Tibial artery (tissue), 4 donors: Measurements from ENCODE around the gene YBX2.

Source experiments
- DNase-seq, 2 donors: peaks; one replicate each; pipeline ENCODE4 v3.0.0-alpha.2; 2019
- H3K27ac ChIP-seq, 2 donors: fragments of 200-600 bp; sonication (generic) in 1 of 2; 1 replicate in 1 of 2; 2 replicates in 1 of 2; pipeline ENCODE4 v1.5.1; 2018 to 2019; ENCODE audit warnings: mild to moderate bottlenecking in 1 of 2
- H3K27me3 ChIP-seq, 2 donors: fragments of 200-600 bp; sonication (generic) in 1 of 2; one replicate each; pipeline versions ENCODE4 v1.5.1 to v1.6.0; 2016 to 2019
- H3K36me3 ChIP-seq, 3 donors: fragments of 200-600 bp; sonication (generic) in 2 of 3; one replicate each; pipeline ENCODE4 v1.5.1; 2016 to 2019; ENCODE audit warnings: mild to moderate bottlenecking in 2 of 3
- H3K4me1 ChIP-seq, 4 donors: fragments of 200-600 bp; sonication (generic) in 2 of 4; 1 replicate in 3 of 4; 2 replicates in 1 of 4; pipeline ENCODE4 v1.5.1; 2016 to 2019
- H3K4me3 ChIP-seq, 2 donors: fragments of 200-600 bp; sonication (generic) in 1 of 2; 1 replicate in 1 of 2; 2 replicates in 1 of 2; pipeline ENCODE4 v1.5.1; 2018 to 2019; ENCODE audit warnings: mild to moderate bottlenecking in 2 of 2
- H3K9me3 ChIP-seq, 3 donors: fragments of 200-600 bp; sonication (generic) in 1 of 3; one replicate each; pipeline ENCODE4 v1.5.1; 2016 to 2019
- CTCF ChIP-seq, 2 experiments: fragments of 200-600 bp in 1 of 2; fragments of 450-650 bp in 1 of 2; IDR thresholded peaks; one replicate each; pipeline ENCODE4 v1.5.1; 2017 to 2019; ENCODE audit warnings: antibody characterized with exemption in 2 of 2, mild to moderate bottlenecking in 1 of 2, moderate library complexity in 1 of 2
- intact Hi-C: fragments of 100-400 bp; cut with DNase I; formaldehyde crosslinking; loops from one replicate; pipeline ENCODE4 v1.15.0; 2023; ENCODE audit warnings: low total_unique reads

The YBX2 gene

GRCh38 chr17:7329997-7330637, 35.7 kb upstream of the YBX2 start:
- Histone ChIP-seq H3K9me3 (no peaks in the 10 kb centered on the region), H3K27ac (peak overlapping the region; percentile 92), H3K36me3 (peaks cover 0 to 27% (median 8%) of the 10 kb centered on the region in 3 donors), H3K4me3 (peak overlapping the region; percentile 58 to 62), H3K4me1 (peaks cover 0 to 23% (median 16%) of the 10 kb centered on the region in 4 donors), H3K27me3 (peaks cover 0 to 24% of the 10 kb centered on the region in 2 donors)
- TF ChIP-seq CTCF (IDR thresholded peaks at IDR 0.05): no peak
- DNase-seq: peak; percentile 79 to 89
- intact Hi-C loops: no loop called here

DNA sequence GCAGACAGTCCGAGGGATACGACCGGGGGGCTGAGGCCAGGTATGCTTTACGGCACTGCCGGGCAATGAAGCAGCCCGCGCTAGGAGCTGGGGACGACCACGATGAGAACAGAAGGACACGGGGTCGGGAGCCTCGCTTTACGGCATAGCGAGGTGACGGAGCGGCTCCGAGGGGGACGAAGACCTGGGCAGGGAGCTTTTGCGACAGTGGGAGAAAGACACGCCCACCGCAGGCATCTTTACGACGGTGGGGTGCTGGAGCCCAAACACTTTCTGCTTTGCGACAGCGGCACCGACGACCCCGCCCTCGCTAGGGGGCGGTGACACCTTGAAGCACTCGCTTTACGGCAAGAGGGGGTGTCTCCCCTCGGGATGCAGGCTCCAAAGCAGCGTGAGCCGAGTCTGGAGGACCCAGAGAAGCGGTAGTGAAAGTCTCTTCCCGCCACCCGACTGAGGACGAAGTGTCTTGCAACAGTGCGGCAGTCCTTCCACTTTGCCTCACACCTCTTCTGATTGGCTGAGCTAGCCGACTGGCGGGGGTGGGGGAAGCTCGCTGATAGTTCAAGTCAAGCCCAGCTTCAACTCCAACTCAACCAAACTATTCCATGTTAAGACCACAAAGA, 35.0 kb upstream of the YBX2 start:
- H3K36me3 ChIP-seq: peaks cover 0 to 34% (median 14%) of the 10 kb centered on the region in 3 donors
- peak overlapping the region; percentile 92 for H3K27ac ChIP-seq
- peak; percentile 99 for DNase-seq
- peak overlapping the region; percentile 58 to 62 for H3K4me3 ChIP-seq
- intact Hi-C loops: no loop called here
- H3K4me1 ChIP-seq: peaks cover 0 to 23% (median 16%) of the 10 kb centered on the region in 4 donors
- no peak for TF ChIP-seq CTCF (IDR thresholded peaks at IDR 0.05)
- H3K9me3 ChIP-seq: no peaks in the 10 kb centered on the region
- peaks cover 0 to 17% of the 10 kb centered on the region in 2 donors for H3K27me3 ChIP-seq

DNA sequence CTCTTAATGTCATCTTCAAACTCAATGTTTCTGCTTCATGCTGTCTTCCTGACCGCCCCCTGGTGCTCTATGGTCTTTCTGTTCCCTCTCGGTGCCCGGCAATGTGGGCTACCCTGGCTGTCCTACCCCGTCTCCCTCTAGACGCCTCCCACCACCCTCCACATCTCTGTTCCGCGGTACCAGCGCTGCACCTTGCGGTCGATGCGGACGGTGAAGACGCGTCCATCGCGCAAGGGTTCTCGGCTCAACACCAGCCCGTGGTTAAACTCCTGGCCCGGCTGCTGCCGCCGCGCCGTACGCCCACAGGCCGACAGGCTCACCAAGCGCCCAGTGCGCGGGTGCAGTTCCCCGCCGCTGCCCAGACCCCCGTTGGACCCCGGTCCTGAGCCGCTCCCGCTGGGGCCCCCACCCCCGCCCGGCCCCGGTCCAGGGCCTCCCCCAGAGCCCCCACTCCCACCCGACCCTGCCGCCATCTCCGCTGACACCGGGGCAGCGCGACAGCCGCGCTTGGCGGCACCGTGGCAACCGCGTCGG, 34.5 kb upstream of the YBX2 start, which contains the start of gene NEURL4:
Gene NEURL4 (minus strand): TSS at position 496 of the 534 bp plus-strand sequence. CDS start 23 bp downstream, at position 473.
- Histone ChIP-seq H3K36me3 (peaks cover 2 to 39% (median 18%) of the 10 kb centered on the region in 3 donors), H3K27me3 (peaks cover 0 to 12% of the 10 kb centered on the region in 2 donors), H3K27ac (peak within 1 kb of the TSS; percentile 92), H3K4me3 (peak within 1 kb of the TSS; percentile 58 to 62), H3K9me3 (no peaks in the 10 kb centered on the region), H3K4me1 (peaks cover 0 to 23% (median 16%) of the 10 kb centered on the region in 4 donors)
- intact Hi-C loops: no loop called here
- peak in 1 of 2 donors; percentile 79 for DNase-seq
- TF ChIP-seq CTCF (IDR thresholded peaks at IDR 0.05): no peak

- no peak for TF ChIP-seq CTCF (IDR thresholded peaks at IDR 0.05)
- peak overlapping the region; percentile 92 for H3K27ac ChIP-seq
These were observed 33.6 kb upstream of the YBX2 start for GRCh38 chr17:7328009-7328408.

DNA sequence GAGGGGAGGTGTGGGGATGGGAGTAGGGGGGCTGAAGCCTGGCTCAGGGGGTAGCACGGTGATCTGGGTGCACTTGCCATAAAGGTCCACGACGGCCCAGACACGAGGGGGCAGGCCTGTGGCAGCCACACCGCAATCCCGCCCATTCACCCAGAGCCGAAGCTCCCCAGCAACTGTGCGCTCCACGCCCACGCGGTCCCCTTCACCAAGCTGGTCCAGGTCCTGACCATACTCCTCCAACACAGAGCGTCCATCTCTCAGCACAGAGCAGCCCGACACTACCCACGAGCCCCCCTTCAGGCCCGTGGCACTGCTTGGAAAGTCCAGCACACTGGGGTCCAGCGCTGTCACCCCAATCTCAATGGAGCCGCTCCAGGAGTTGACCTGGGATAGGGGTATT, 33.1 kb upstream of the YBX2 start:
- TF ChIP-seq CTCF (IDR thresholded peaks at IDR 0.05): no peak
- intact Hi-C loops: no loop called here
- Histone ChIP-seq H3K27ac (no peak overlapping the region), H3K27me3 (peaks cover 0 to 3% of the 10 kb centered on the region in 2 donors), H3K4me1 (peaks cover 0 to 23% (median 16%) of the 10 kb centered on the region in 4 donors), H3K36me3 (peaks cover 16 to 53% (median 32%) of the 10 kb centered on the region in 3 donors), H3K9me3 (no peaks in the 10 kb centered on the region), H3K4me3 (no peak overlapping the region)
- DNase-seq: no peak

More at GRCh38 chr17:7328009-7328408, 33.6 kb upstream of the YBX2 start:
- H3K27me3 ChIP-seq: peaks cover 0 to 7% of the 10 kb centered on the region in 2 donors
- H3K36me3 ChIP-seq: peaks cover 11 to 48% (median 27%) of the 10 kb centered on the region in 3 donors
- DNase-seq: no peak
- intact Hi-C loops: no loop called here
- H3K4me3 ChIP-seq: peak overlapping the region; percentile 58 to 62
- H3K9me3 ChIP-seq: no peaks in the 10 kb centered on the region
- peaks cover 0 to 23% (median 16%) of the 10 kb centered on the region in 4 donors for H3K4me1 ChIP-seq
